OCI-LY1 (cell line): ENCODE results near the gene TGM5.

Experiments
- H2AFZ ChIP-seq: fragments of 200-600 bp; sonication (generic), shearing (Covaris generic); 2 replicates; pipeline ENCODE4 v1.6.0; 2014; ENCODE audit warnings: antibody characterized with exemption, mild to moderate bottlenecking, low read length
- H3F3A ChIP-seq: fragments of 200-600 bp; sonication (generic), shearing (Covaris generic); 2 replicates; pipeline ENCODE4 v1.6.0; 2014; ENCODE audit warnings: mild to moderate bottlenecking, antibody characterized with exemption, low read length, moderate library complexity; ENCODE audit not compliant: insufficient read depth
- H3K27ac ChIP-seq: fragments of 200-600 bp; sonication (generic); 2 replicates; pipeline ENCODE4 v1.5.1; 2014; ENCODE audit warnings: low read length, mixed run types, mild to moderate bottlenecking, low read depth; ENCODE audit not compliant: poor library complexity, severe bottlenecking
- H3K27me3 ChIP-seq: fragments of 200-600 bp; sonication (generic); 2 replicates; pipeline ENCODE4 v1.6.0; 2014; ENCODE audit warnings: antibody characterized with exemption, mild to moderate bottlenecking, low read length, moderate library complexity; ENCODE audit not compliant: insufficient read depth
- H3K36me3 ChIP-seq: fragments of 200-600 bp; sonication (generic); 2 replicates; pipeline ENCODE4 v1.6.1; 2014; ENCODE audit warnings: mild to moderate bottlenecking, antibody characterized with exemption, low read length, moderate library complexity, mixed read lengths; ENCODE audit not compliant: insufficient read depth
- H3K4me1 ChIP-seq: fragments of 200-600 bp; sonication (generic); 2 replicates; pipeline ENCODE4 v1.5.1; 2014; ENCODE audit warnings: mild to moderate bottlenecking, low read length, moderate library complexity; ENCODE audit not compliant: insufficient read depth, severe bottlenecking
- H3K4me2 ChIP-seq: fragments of 200-600 bp; sonication (generic), shearing (Covaris generic); 2 replicates; pipeline ENCODE4 v1.6.1; 2014; ENCODE audit warnings: low read length
- H3K4me3 ChIP-seq: fragments of 200-600 bp; sonication (generic); 2 replicates; pipeline ENCODE4 v1.5.1; 2014; ENCODE audit warnings: low read length, low read depth, mild to moderate bottlenecking, mixed read lengths; ENCODE audit not compliant: poor library complexity, severe bottlenecking
- H3K79me2 ChIP-seq: fragments of 200-600 bp; shearing (Covaris generic); 2 replicates; pipeline ENCODE4 v1.6.1; 2016; ENCODE audit warnings: mixed run types, low read length, mixed read lengths; ENCODE audit not compliant: insufficient read depth
- H3K9ac ChIP-seq: fragments of 200-600 bp; sonication (generic), shearing (Covaris generic); 2 replicates; pipeline ENCODE4 v1.6.1; 2014; ENCODE audit warnings: mild to moderate bottlenecking, low read length, mixed read lengths
- H3K9me2 ChIP-seq: fragments of 200-600 bp; sonication (generic), shearing (Covaris generic); 2 replicates; pipeline ENCODE4 v1.6.1; 2014; ENCODE audit warnings: low read depth, mild to moderate bottlenecking, low read length, mixed read lengths
- H3K9me3 ChIP-seq: fragments of 200-600 bp; shearing (Covaris generic); 2 replicates; pipeline ENCODE4 v1.6.1; 2014; ENCODE audit warnings: low read length, mixed read lengths
- H4K20me1 ChIP-seq: fragments of 200-600 bp; sonication (generic), shearing (Covaris generic); 2 replicates; pipeline ENCODE4 v1.6.0; 2016; ENCODE audit warnings: mild to moderate bottlenecking, low read length; ENCODE audit not compliant: insufficient read depth
- EZH2 ChIP-seq: fragments of 200-600 bp; sonication (generic), shearing (Covaris generic); IDR thresholded peaks from 2 replicates; pipeline ENCODE4 v1.8.0; 2017; ENCODE audit warnings: borderline replicate concordance, mixed run types, mild to moderate bottlenecking, antibody characterized with exemption, low read length, moderate library complexity, mixed read lengths
- TF ChIP-seq, protein P1 (sequence below): fragments of 200-600 bp; sonication (generic), shearing (Covaris generic); IDR thresholded peaks from 2 replicates; pipeline ENCODE4 v1.5.1; 2017; ENCODE audit warnings: mild to moderate bottlenecking, antibody characterized with exemption, low read length, moderate library complexity, mixed read lengths

Gene TGM5

GRCh38 chr15:43225201-43225949, 41.4 kb downstream of the TGM5 start:
- Histone ChIP-seq H3K9me3 (no peaks in the 10 kb centered on the region), H3K4me3 (no peak overlapping the region), H2AFZ (no peak overlapping the region), H3K4me1 (no peaks in the 10 kb centered on the region), H4K20me1 (no peaks in the 10 kb centered on the region), H3K36me3 (no peaks in the 10 kb centered on the region), H3K79me2 (no peaks in the 10 kb centered on the region), H3K9me2 (no peaks in the 10 kb centered on the region), H3K27ac (no peak overlapping the region), H3K27me3 (no peaks in the 10 kb centered on the region), H3K4me2 (no peak overlapping the region), H3F3A (no peaks in the 10 kb centered on the region), H3K9ac (no peak overlapping the region)
- TF ChIP-seq, protein P1, sequence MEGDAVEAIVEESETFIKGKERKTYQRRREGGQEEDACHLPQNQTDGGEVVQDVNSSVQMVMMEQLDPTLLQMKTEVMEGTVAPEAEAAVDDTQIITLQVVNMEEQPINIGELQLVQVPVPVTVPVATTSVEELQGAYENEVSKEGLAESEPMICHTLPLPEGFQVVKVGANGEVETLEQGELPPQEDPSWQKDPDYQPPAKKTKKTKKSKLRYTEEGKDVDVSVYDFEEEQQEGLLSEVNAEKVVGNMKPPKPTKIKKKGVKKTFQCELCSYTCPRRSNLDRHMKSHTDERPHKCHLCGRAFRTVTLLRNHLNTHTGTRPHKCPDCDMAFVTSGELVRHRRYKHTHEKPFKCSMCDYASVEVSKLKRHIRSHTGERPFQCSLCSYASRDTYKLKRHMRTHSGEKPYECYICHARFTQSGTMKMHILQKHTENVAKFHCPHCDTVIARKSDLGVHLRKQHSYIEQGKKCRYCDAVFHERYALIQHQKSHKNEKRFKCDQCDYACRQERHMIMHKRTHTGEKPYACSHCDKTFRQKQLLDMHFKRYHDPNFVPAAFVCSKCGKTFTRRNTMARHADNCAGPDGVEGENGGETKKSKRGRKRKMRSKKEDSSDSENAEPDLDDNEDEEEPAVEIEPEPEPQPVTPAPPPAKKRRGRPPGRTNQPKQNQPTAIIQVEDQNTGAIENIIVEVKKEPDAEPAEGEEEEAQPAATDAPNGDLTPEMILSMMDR = peak; percentile 76
- no peak for TF ChIP-seq EZH2

DNA sequence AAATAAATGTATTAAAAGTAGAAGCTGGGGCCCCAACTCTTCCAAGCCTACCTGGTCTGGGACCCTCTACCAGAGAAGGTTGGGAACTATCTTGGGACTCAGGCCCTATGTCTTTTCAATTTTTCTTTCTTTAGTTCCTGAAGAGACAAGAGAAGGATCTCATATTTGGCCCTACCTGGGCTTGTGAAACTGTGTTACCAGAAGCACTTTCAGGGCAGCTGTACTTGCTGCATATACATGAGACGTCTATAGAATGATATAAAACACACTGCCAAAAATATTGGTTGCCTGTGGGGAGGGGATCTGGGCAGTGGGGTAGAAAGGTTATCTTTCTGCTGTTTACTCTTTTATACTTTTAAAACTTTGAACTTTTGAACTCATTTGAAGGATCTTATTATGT, 45.3 kb downstream of the TGM5 start:
- Histone ChIP-seq H4K20me1 (no peaks in the 10 kb centered on the region), H3K9me2 (no peaks in the 10 kb centered on the region), H3K79me2 (no peaks in the 10 kb centered on the region), H3K36me3 (no peaks in the 10 kb centered on the region), H3K9me3 (no peaks in the 10 kb centered on the region), H2AFZ (no peak overlapping the region), H3K27me3 (no peaks in the 10 kb centered on the region; the same call in 1 of the 2 replicates), H3K4me1 (no peaks in the 10 kb centered on the region), H3F3A (no peaks in the 10 kb centered on the region), H3K27ac (no peak overlapping the region), H3K4me3 (no peak overlapping the region), H3K4me2 (no peak overlapping the region), H3K9ac (no peak overlapping the region)
- no peak for TF ChIP-seq EZH2
- TF ChIP-seq, protein P1 = no peak

GRCh38 chr15:43220991-43221403, 45.7 kb downstream of the TGM5 start, which contains the start of gene EPB42:
Gene EPB42, minus strand, starts transcription at chr15:43221018. Its CDS starts 193 bp downstream, at chr15:43220825.
- no peak within 1 kb of the TSS for H3K9ac ChIP-seq
- no peaks in the 10 kb centered on the region for H3K79me2 ChIP-seq
- no peak for TF ChIP-seq EZH2
- TF ChIP-seq, protein P1 = no peak
- no peaks in the 10 kb centered on the region for H3K4me1 ChIP-seq
- H2AFZ ChIP-seq = no peak within 1 kb of the TSS
- no peaks in the 10 kb centered on the region for H3F3A ChIP-seq
- no peaks in the 10 kb centered on the region for H4K20me1 ChIP-seq
- no peak within 1 kb of the TSS for H3K27ac ChIP-seq
- H3K9me2 ChIP-seq = no peaks in the 10 kb centered on the region
- no peak within 1 kb of the TSS for H3K4me2 ChIP-seq
- no peaks in the 10 kb centered on the region for H3K36me3 ChIP-seq
- no peak within 1 kb of the TSS for H3K4me3 ChIP-seq
- no peaks in the 10 kb centered on the region; the same call in 1 of the 2 replicates for H3K27me3 ChIP-seq
- H3K9me3 ChIP-seq = no peaks in the 10 kb centered on the region
